Mesothelial cell of epicardium (in vitro differentiated cells): ENCODE data around the gene SPTLC2. TPM values are rescaled to one million over a fixed set of nuclear protein-coding genes. Genes with fewer than 3 reads are reported as not detected.

Source experiments
- DNase-seq, 2 experiments: peaks; one replicate each; pipeline ENCODE4 v3.0.0; 2021; ENCODE audit warnings: low spot score in 2 of 2; ENCODE audit not compliant: unreplicated experiment in 2 of 2
- H3K27ac Mint-ChIP-seq: 2 replicates; pipeline ENCODE4 v1.8.0; 2021; ENCODE audit warnings: mixed read lengths
- H3K27me3 Mint-ChIP-seq: 2 replicates; pipeline ENCODE4 v1.8.0; 2021; ENCODE audit warnings: low read depth, mixed read lengths
- H3K36me3 Mint-ChIP-seq: 2 replicates; pipeline ENCODE4 v1.8.0; 2021; ENCODE audit warnings: mixed read lengths
- H3K4me1 Mint-ChIP-seq: 2 replicates; pipeline ENCODE4 v1.8.0; 2021; ENCODE audit warnings: mixed read lengths
- H3K4me3 Mint-ChIP-seq: 2 replicates; pipeline ENCODE4 v1.8.0; 2021; ENCODE audit warnings: mild to moderate bottlenecking, moderate library complexity, mixed read lengths
- H3K9me3 Mint-ChIP-seq: 2 replicates; pipeline ENCODE4 v1.8.0; 2021; ENCODE audit warnings: mixed read lengths
- total RNA-seq: library from RNA; stranded (reverse); gene quantifications from 3 replicates; pipeline ENCODE4 v1.2.1, GENCODE V29; 2021
- TF ChIP-seq, protein P1 (sequence below): fragments of 200-600 bp; sonication (generic); IDR thresholded peaks from one replicate; pipeline ENCODE4 v1.5.0; 2021; ENCODE audit warnings: antibody characterized with exemption; ENCODE audit not compliant: unreplicated experiment

SPTLC2 gene
- total RNA-seq, 1 donor from 2014 or later: 36.6 TPM

GRCh38 chr14:77603031-77603430, 13.4 kb downstream of the SPTLC2 start:
- Mint-ChIP-seq H3K27ac (peak overlapping the region; percentile 56), H3K4me3 (no peak overlapping the region), H3K27me3 (no peaks in the 10 kb centered on the region), H3K9me3 (peaks cover 6% of the 10 kb centered on the region), H3K36me3 (peaks cover 4% of the 10 kb centered on the region), H3K4me1 (peaks cover 51% of the 10 kb centered on the region)
- TF ChIP-seq, protein P1, sequence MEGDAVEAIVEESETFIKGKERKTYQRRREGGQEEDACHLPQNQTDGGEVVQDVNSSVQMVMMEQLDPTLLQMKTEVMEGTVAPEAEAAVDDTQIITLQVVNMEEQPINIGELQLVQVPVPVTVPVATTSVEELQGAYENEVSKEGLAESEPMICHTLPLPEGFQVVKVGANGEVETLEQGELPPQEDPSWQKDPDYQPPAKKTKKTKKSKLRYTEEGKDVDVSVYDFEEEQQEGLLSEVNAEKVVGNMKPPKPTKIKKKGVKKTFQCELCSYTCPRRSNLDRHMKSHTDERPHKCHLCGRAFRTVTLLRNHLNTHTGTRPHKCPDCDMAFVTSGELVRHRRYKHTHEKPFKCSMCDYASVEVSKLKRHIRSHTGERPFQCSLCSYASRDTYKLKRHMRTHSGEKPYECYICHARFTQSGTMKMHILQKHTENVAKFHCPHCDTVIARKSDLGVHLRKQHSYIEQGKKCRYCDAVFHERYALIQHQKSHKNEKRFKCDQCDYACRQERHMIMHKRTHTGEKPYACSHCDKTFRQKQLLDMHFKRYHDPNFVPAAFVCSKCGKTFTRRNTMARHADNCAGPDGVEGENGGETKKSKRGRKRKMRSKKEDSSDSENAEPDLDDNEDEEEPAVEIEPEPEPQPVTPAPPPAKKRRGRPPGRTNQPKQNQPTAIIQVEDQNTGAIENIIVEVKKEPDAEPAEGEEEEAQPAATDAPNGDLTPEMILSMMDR: no peak
- DNase-seq: no peak

DNA sequence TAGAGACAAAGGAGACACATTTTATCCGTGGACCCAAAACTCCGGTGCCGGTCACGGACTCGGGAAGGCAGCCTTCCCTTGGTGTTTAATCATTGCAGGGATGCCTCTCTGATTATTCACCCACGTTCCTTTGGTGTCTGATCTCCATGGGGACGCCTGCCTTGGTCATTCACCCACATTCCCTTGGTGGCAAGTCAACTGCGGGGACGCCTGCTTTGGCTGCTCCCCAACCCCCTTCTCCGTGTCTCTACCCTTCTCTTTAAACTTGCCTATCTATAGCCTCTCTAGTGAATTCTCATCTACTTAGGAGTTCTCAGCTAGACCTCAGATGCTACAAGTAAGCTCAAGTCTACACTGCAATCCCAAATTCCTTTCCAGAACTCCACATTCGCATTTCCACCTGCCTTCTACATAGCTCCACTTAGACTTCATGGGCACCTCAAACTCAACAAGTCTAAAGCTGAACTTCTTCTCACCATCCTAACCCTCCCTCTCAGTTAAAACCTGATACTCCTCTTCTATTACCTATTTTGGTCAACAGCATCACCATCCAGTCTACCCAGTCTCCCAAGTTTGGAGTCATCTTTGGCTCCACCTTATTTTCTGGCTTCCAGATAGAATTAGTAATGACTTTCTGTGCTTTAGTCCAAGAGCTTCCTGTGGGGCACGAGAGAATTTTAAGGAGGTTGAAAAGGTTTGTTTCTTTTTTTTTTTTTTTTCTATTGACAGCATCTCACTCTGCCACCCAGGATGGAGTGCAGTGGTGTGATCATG, 14.4 kb downstream of the SPTLC2 start:
- Mint-ChIP-seq H3K4me3 (no peak overlapping the region), H3K27me3 (no peaks in the 10 kb centered on the region), H3K36me3 (peaks cover 6% of the 10 kb centered on the region), H3K27ac (no peak overlapping the region), H3K9me3 (peaks cover 6% of the 10 kb centered on the region), H3K4me1 (peaks cover 51% of the 10 kb centered on the region)
- TF ChIP-seq, protein P1: no peak
- DNase-seq: no peak

DNA sequence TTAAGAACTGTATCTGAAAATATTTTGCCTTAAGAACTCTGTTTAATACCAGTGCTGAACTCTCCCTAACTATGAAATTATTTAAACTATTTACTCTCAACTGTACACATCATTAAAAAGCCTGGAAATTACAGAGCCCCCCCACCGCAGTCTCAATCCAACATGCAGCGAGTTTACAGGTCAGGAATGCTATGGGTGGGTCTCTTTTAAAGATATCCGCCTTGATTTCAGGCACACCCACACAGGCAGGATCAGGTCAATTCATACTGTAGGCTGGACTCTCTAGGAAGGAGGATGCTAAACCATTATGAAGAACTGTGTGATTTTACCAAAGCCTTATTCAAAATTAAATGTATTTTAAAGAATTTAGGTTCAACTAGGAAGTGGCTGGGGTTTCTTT, 16.5 kb downstream of the SPTLC2 start:
- Mint-ChIP-seq H3K4me1 (peaks cover 43% of the 10 kb centered on the region), H3K9me3 (peaks cover 6% of the 10 kb centered on the region), H3K4me3 (no peak overlapping the region), H3K36me3 (peaks cover 15% of the 10 kb centered on the region), H3K27ac (peak overlapping the region; percentile 79), H3K27me3 (no peaks in the 10 kb centered on the region)
- TF ChIP-seq, protein P1: no peak
- no peak for DNase-seq

GRCh38 chr14:77598366-77599070, 17.9 kb downstream of the SPTLC2 start:
- Mint-ChIP-seq H3K4me1 (peaks cover 44% of the 10 kb centered on the region), H3K27me3 (no peaks in the 10 kb centered on the region), H3K36me3 (peaks cover 18% of the 10 kb centered on the region), H3K4me3 (no peak overlapping the region), H3K9me3 (peaks cover 6% of the 10 kb centered on the region), H3K27ac (peak overlapping the region; percentile 39)
- no peak for DNase-seq
- TF ChIP-seq, protein P1: no peak

- H3K4me3 Mint-ChIP-seq: no peak overlapping the region
- H3K27ac Mint-ChIP-seq: peak overlapping the region; percentile 94
- peaks cover 16% of the 10 kb centered on the region for H3K36me3 Mint-ChIP-seq
These were observed 22.9 kb downstream of the SPTLC2 start for GRCh38 chr14:77593501-77593961.

More at GRCh38 chr14:77593501-77593961, 22.9 kb downstream of the SPTLC2 start:
- Mint-ChIP-seq H3K9me3 (no peaks in the 10 kb centered on the region), H3K27me3 (no peaks in the 10 kb centered on the region), H3K4me1 (peaks cover 21% of the 10 kb centered on the region)
- TF ChIP-seq, protein P1: no peak
- DNase-seq: no peak
